ENCODE data around the gene FOXP4. TPM values are rescaled to one million over a fixed set of nuclear protein-coding genes. Genes with fewer than 3 reads are reported as not detected.

Gene FOXP4
- polyA plus RNA-seq, 1 of the 3 experiments (the other 2 are of a cell fraction) = 7.3 TPM

DNA sequence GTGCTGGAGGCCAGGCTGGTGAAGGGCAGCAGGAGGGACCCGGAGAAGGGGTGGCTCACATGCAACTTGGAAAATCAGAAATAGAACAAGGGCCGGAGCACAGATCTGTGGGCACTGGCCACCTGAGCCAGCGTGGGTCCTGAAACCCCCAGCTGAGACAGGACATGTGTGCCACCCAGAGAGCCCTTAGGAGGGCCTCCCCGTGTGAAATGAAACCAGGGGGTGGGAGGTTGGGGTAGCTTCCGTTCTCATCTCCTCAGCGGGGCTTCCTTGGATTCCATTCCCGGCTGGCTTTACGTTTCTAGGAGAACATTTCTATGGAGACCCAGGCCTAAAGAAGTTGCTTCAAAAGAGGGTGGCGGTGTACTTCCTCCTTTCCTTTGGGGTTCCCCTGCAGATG is 5.7 kb downstream of the FOXP4 start:
- H3K36me3 ChIP-seq (replicated peaks in 1 of 2; ENCODE audit: control insufficient read depth in 1 of 2, insufficient read depth in 2 of 2, low read length in 1 of 2) = peaks cover 0 to 6% of the 10 kb centered on the region in 2 experiments
- H3K9me2 ChIP-seq = no peaks in the 10 kb centered on the region
- DNase-seq = no peak
- no peak overlapping the region for H2AFZ ChIP-seq (ENCODE audit: low read depth)
- H3F3A ChIP-seq (replicated peaks; ENCODE audit: insufficient read depth) = no peaks in the 10 kb centered on the region
- peaks cover 71% of the 10 kb centered on the region for H3K79me2 ChIP-seq (ENCODE audit: insufficient read depth)
- 92% methylated on average over 8 of the region's 9 CpGs for WGBS (ENCODE audit: low lambda C conversion rate)
- H3K9ac ChIP-seq = no peak overlapping the region
- H4K20me1 ChIP-seq (ENCODE audit: insufficient read depth) = peaks cover 65% of the 10 kb centered on the region
- no peaks in the 10 kb centered on the region for H3K9me3 ChIP-seq
- H3K27me3 ChIP-seq (ENCODE audit: insufficient read depth) = no peaks in the 10 kb centered on the region
- POLR2A ChIA-PET = no interaction called here
- H3K4me3 ChIP-seq (ENCODE audit: low read depth in 2 of 2, low read length in 1 of 2) = no peak overlapping the region
- TF ChIP-seq ELF1 (IDR thresholded peaks at IDR 0.05) = no peak
- no peak for TF ChIP-seq CHD2 (IDR thresholded peaks at IDR 0.05; ENCODE audit: low read length, partially characterized antibody)
- no peak for TF ChIP-seq FOSL2 (IDR thresholded peaks at IDR 0.05; ENCODE audit: borderline replicate concordance, low read depth)
- no peak for TF ChIP-seq YY1 (IDR thresholded peaks at IDR 0.05; ENCODE audit: low read depth)
- TF ChIP-seq EP300 (IDR thresholded peaks at IDR 0.05; ENCODE audit: borderline replicate concordance in 1 of 2, low read depth in 1 of 2, low read length in 1 of 2) = no peak
- TF ChIP-seq, protein P1, sequence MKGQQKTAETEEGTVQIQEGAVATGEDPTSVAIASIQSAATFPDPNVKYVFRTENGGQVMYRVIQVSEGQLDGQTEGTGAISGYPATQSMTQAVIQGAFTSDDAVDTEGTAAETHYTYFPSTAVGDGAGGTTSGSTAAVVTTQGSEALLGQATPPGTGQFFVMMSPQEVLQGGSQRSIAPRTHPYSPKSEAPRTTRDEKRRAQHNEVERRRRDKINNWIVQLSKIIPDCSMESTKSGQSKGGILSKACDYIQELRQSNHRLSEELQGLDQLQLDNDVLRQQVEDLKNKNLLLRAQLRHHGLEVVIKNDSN (IDR thresholded peaks at IDR 0.05; ENCODE audit: borderline replicate concordance, low read depth) = no peak
- TF ChIP-seq, protein P2, sequence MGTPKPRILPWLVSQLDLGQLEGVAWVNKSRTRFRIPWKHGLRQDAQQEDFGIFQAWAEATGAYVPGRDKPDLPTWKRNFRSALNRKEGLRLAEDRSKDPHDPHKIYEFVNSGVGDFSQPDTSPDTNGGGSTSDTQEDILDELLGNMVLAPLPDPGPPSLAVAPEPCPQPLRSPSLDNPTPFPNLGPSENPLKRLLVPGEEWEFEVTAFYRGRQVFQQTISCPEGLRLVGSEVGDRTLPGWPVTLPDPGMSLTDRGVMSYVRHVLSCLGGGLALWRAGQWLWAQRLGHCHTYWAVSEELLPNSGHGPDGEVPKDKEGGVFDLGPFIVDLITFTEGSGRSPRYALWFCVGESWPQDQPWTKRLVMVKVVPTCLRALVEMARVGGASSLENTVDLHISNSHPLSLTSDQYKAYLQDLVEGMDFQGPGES (IDR thresholded peaks at IDR 0.05; ENCODE audit: low read depth, low read length) = no peak
- TF ChIP-seq MEF2A (IDR thresholded peaks at IDR 0.05; ENCODE audit: borderline replicate concordance, low read depth) = no peak
- no peak for TF ChIP-seq MAX (IDR thresholded peaks at IDR 0.05; ENCODE audit: low read depth)
- no peak for TF ChIP-seq TCF12 (IDR thresholded peaks at IDR 0.05)
- TF ChIP-seq RXRA (IDR thresholded peaks at IDR 0.05; ENCODE audit: borderline replicate concordance, low read depth) = no peak
- no peak for TF ChIP-seq TEAD4 (IDR thresholded peaks at IDR 0.05; ENCODE audit: borderline replicate concordance, insufficient read depth)
- TF ChIP-seq, protein P3, sequence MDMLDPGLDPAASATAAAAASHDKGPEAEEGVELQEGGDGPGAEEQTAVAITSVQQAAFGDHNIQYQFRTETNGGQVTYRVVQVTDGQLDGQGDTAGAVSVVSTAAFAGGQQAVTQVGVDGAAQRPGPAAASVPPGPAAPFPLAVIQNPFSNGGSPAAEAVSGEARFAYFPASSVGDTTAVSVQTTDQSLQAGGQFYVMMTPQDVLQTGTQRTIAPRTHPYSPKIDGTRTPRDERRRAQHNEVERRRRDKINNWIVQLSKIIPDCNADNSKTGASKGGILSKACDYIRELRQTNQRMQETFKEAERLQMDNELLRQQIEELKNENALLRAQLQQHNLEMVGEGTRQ (IDR thresholded peaks at IDR 0.05; ENCODE audit: borderline replicate concordance, low read depth, low read length) = no peak
- TF ChIP-seq, protein P4, sequence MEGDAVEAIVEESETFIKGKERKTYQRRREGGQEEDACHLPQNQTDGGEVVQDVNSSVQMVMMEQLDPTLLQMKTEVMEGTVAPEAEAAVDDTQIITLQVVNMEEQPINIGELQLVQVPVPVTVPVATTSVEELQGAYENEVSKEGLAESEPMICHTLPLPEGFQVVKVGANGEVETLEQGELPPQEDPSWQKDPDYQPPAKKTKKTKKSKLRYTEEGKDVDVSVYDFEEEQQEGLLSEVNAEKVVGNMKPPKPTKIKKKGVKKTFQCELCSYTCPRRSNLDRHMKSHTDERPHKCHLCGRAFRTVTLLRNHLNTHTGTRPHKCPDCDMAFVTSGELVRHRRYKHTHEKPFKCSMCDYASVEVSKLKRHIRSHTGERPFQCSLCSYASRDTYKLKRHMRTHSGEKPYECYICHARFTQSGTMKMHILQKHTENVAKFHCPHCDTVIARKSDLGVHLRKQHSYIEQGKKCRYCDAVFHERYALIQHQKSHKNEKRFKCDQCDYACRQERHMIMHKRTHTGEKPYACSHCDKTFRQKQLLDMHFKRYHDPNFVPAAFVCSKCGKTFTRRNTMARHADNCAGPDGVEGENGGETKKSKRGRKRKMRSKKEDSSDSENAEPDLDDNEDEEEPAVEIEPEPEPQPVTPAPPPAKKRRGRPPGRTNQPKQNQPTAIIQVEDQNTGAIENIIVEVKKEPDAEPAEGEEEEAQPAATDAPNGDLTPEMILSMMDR (IDR thresholded peaks at IDR 0.05) = no peak
- no peak for TF ChIP-seq EZH2phosphoT487 (IDR thresholded peaks at IDR 0.05; ENCODE audit: borderline replicate concordance, low read depth)
- TF ChIP-seq MXI1 (IDR thresholded peaks at IDR 0.05; ENCODE audit: low read depth, low read length) = no peak
- no peak for TF ChIP-seq JUND (IDR thresholded peaks at IDR 0.05)
- TF ChIP-seq NRF1 (IDR thresholded peaks at IDR 0.05; ENCODE audit: low read depth, low read length) = no peak
- no peak overlapping the region for H3K27ac ChIP-seq (ENCODE audit: low read depth in 2 of 2, low read length in 1 of 2)
- CTCF ChIA-PET = interaction anchor here (1.6 kb wide), 1 partner anchor 183 kb away, joined by 7 read pairs; no protein-coding TSS in a partner anchor
- H3K4me2 ChIP-seq = no peak overlapping the region
- H3K4me1 ChIP-seq (ENCODE audit: control insufficient read depth in 1 of 2, insufficient read depth in 2 of 2, low read depth in 1 of 2, low read length in 1 of 2) = peaks cover 7 to 20% of the 10 kb centered on the region in 2 experiments; a peak in 2 of 4 replicates
